ENCODE results near the gene CAVIN1.
"Not testable (repeated sequence)": the region's sequence is repeated elsewhere in the genome, so short reads cannot be mapped to it uniquely, and the experiment has no call there.

The CAVIN1 gene

DNA sequence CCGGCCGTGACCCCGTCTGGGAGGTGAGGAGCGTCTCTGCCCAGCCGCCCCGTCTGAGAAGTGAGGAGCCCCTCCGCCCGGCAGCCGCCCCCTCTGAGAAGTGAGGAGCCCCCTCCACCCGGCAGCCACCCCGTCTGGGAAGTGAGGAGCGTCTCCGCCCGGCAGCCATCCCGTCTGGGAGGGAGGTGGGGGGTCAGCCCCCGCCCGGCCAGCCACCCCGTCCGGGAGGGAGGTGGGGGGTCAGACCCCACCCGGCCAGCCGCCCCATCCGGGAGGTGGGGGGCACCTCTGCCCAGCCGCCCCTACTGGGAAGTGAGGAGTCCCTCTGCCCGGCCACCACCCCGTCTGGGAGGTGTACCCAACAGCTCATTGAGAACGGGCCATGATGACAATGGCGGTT, 26.1 kb upstream of the CAVIN1 start:
- H3K36me3 Mint-ChIP-seq; H3K27ac Mint-ChIP-seq; H3K9me3 Mint-ChIP-seq; H3K27me3 Mint-ChIP-seq; DNase-seq (ENCODE audit: low spot score in 2 of 2); ATAC-seq (ENCODE audit: low read depth); H3K4me3 Mint-ChIP-seq: not testable (repeated sequence)
- H3K4me1 Mint-ChIP-seq = peaks cover 10% of the 10 kb centered on the region

DNA sequence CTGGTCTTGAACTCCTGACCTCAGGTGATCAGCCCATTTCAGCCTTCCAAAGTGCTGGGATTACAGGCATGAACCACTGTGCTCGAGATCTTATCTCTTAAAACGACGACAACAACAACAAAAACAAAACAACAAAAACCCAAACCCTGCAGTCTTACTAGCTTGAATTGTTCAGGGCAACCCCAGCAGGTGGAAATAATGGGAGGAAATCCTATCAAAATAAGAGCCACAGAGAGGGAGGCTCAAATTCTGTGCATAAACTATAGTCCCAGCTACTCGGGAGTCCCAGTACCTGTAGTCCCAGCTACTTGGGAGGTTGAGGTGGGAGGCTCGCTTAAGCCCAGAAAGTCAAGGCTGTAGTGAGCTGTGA, 19.1 kb upstream of the CAVIN1 start:
- Mint-ChIP-seq H3K27ac (no peak overlapping the region), H3K4me1 (peaks cover 8% of the 10 kb centered on the region), H3K9me3 (no peaks in the 10 kb centered on the region), H3K27me3 (no peaks in the 10 kb centered on the region), H3K36me3 (no peaks in the 10 kb centered on the region), H3K4me3 (no peak overlapping the region)
- ATAC-seq (ENCODE audit: low read depth) (no peak), DNase-seq (ENCODE audit: low spot score in 2 of 2) (no peak)

DNA sequence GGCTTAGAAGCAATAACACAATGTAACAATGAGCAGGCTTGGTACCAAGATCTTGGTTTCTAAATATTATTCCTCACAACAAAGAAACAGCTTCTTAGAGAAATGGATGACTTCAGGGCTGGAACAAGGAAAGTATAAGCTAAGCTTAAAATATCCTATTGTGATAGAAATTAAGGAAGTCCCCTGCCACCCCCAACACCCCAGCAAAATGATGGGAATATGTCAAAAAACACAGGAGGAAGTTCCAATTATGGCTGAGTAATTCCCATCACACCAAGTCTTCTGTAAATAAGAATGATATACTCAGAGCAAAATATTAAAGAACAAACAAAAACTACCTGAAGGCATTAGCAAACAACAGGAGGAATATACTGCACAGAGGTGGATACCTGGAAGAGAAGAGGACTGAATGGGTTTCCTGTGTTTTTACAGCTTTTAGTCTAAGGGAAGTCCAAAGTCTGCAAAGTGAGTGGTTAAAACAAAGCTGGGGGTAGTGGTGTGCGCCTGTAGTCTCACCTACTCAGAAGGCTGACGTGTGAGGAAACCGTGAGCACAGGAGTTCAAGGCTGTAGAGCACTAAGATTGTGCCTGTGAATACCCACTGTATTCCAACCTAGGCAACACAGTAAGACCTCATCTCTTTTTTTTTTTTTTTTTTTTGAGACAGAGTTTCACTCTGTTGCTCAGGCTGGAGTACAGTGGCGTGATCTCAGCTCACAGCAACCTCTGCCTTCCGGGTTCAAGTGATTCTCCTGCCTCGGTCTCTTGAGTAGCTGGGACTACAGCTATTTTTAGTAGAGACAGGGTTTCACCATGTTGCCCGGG, 18.5 kb upstream of the CAVIN1 start:
- no peak for ATAC-seq (ENCODE audit: low read depth)

DNA sequence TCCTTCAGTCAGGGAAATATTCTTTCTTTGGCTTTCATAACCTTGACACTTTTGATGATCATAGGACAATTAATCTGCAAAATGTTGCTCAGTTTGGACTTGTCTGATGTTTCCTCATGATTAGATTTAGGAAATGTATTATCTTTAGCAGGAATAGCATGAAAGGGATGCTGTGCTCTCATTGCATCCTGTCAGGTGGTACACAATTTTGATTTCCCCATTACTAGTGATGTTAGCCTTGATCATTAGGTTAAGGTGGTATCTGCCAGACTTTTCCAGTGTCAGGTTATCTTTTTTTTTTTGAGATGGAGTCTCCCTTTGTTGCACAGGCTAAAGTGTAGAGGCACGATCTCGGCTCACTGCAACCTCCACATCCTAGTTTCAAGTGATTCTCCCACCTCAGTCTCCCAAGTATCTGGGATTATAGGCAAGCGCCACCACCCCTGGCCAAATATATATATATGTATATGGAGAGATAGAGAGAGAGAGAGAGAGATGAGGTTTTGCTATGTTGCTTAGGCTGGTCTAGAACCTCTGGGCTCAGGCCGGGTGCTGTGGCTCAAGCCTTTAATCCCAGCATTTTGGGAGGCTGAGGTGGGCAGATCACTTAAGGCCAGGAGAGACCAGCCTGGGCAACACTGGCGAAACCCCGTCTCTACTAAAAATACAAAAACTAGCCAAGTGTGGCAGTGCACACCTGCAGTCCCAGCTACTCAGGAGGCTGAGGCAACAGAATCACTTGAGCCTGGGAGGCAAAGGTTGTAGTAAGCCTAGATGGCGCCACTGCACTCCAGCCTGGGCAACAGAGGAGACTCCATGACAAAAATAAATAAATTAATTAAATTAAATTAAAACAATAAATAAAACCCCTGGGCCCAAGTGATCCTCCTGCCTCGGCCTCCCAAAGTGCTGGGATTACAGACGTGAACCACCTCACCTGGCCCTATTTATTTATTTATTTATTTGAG, 15.8 kb upstream of the CAVIN1 start:
- no peaks in the 10 kb centered on the region for H3K9me3 Mint-ChIP-seq
- no peaks in the 10 kb centered on the region for H3K36me3 Mint-ChIP-seq
- ATAC-seq (ENCODE audit: low read depth) (peak; percentile 64), DNase-seq (ENCODE audit: low spot score in 2 of 2) (peak; percentile 35 to 38)
- H3K4me3 Mint-ChIP-seq = no peak overlapping the region
- peaks cover 8% of the 10 kb centered on the region for H3K4me1 Mint-ChIP-seq
- H3K27me3 Mint-ChIP-seq = peaks cover 1% of the 10 kb centered on the region
- H3K27ac Mint-ChIP-seq = no peak overlapping the region

More for the DNA sequence above, 18.5 kb upstream of the CAVIN1 start:
- Mint-ChIP-seq H3K4me1 (peaks cover 8% of the 10 kb centered on the region), H3K27ac (no peak overlapping the region), H3K4me3 (no peak overlapping the region), H3K27me3 (no peaks in the 10 kb centered on the region), H3K36me3 (no peaks in the 10 kb centered on the region), H3K9me3 (no peaks in the 10 kb centered on the region)
- no peak for DNase-seq (ENCODE audit: low spot score in 2 of 2)

DNA sequence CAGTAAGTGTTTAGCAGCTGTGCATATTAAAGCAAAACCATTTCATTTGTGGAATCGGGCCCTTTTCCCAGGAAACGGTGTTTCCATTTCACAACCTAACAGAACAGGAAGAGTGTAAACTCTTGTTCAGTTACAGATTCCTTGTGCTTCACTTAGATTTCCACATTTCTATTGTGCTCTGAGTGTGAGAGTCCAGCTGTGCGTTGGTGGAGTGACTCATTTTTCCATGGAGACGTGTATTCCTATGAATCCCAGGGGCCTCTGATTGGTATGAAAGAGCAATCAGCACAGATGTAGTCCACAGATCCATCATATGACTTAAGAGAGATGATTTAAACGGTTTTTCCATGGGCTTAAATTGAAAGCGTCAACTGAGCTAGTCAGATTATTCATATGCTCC, 13.3 kb upstream of the CAVIN1 start:
- Mint-ChIP-seq H3K4me1 (peaks cover 3% of the 10 kb centered on the region), H3K9me3 (no peaks in the 10 kb centered on the region), H3K36me3 (no peaks in the 10 kb centered on the region), H3K27ac (no peak overlapping the region), H3K4me3 (no peak overlapping the region), H3K27me3 (peaks cover 2% of the 10 kb centered on the region)
- DNase-seq (ENCODE audit: low spot score in 2 of 2) (no peak), ATAC-seq (ENCODE audit: low read depth) (no peak)

DNA sequence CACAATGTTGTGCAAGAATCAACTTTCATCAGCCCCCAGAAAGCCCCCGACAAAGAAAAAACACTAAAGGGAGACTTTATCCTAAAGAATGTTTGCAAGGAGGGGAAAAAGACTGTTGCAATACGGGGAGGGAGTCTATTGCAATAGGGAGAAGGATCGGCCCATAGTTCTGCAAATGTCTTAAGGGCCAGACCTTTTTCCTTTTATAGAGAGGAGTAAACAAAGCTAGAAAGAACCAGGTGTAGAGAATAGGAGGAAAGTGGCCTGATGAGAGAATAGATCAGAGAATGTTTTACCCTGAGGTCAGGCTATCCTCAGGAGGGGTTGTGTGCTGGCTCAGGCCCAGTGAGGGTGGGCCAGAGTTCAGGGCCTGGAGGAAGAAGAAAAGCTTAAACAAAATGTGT, 8.7 kb upstream of the CAVIN1 start:
- Mint-ChIP-seq H3K27me3 (peaks cover 5% of the 10 kb centered on the region), H3K9me3 (no peaks in the 10 kb centered on the region), H3K36me3 (no peaks in the 10 kb centered on the region), H3K4me3 (no peak overlapping the region), H3K27ac (no peak overlapping the region), H3K4me1 (peaks cover 4% of the 10 kb centered on the region)
- DNase-seq (ENCODE audit: low spot score in 2 of 2) (no peak), ATAC-seq (ENCODE audit: low read depth) (no peak)

DNA sequence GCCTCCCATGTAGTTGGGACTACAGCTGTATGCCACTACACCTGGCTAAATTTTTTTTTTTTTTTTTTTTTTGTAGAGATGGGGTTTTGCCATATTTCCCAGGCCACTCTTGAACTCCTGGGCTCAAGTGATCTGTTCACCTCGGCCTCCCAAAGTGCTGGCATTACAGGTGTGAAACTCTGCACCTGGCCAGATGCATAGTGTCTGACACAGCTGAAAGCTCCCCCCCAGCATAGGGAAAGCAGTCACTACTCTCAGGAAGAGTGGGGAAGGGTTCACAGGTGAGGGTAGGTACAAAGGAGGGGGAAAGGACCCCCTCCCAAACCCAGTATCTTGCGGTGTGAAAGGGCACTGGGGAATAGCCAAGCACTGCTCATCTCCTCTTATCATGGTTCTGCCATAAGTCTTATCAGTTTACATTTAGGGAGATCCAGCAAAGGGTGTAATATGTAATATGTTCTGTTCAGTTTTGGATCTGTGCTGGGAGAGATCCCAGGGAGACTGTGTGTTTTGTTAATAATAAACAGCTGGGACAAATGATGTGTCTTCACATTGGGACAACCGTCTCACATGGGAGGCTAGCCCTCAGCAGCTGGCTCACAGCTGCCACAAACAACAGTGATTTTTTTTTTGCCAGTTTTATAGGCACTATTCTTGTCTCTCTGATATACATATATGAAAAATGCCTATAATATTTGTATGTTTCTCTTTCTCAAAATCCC, 6.8 kb upstream of the CAVIN1 start:
- no peak overlapping the region for H3K4me3 Mint-ChIP-seq
- no peaks in the 10 kb centered on the region for H3K36me3 Mint-ChIP-seq
- no peak for ATAC-seq (ENCODE audit: low read depth)
- DNase-seq (ENCODE audit: low spot score in 2 of 2) = no peak
- H3K27me3 Mint-ChIP-seq = peaks cover 5% of the 10 kb centered on the region
- H3K27ac Mint-ChIP-seq = no peak overlapping the region
- no peaks in the 10 kb centered on the region for H3K9me3 Mint-ChIP-seq
- H3K4me1 Mint-ChIP-seq = peaks cover 4% of the 10 kb centered on the region

DNA sequence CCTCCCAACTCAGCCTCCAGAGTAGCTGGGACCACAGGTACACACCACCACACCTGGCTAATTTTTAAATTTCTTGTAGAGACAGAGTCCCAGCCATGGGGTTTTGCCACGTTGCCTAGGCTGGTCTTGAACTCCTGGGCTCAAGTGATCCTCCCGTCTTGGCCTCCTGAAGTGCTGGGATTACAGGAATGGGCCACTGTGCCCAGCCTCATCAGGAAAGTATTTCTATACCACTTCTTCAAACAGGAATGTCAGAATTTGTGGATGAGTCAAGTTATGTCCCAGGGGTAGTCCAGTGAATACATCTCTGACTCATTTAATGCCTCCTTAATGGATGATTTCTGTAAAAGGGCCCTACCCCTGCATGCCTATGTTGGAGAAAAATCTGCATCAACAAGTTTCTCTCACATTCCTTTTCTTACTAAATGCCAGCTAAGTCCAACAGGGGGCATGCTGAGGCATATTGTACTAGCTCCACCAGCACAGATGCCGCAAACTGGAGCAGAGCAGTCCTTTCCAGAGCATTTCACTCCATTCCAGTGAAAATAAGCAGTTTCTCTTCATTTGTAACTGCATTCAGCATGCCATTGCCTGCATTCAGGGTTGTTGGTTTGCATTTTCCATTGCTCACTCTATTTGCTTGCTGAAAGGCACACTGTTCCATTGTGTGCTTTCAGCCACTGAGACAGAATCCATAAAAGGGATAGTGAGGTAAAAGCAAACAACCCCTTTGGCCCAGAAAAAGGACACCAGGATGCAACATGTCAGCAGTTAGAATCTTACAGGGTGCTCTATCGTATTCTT, 5.3 kb upstream of the CAVIN1 start:
- ATAC-seq (ENCODE audit: low read depth) (peak; percentile 85), DNase-seq (ENCODE audit: low spot score in 2 of 2) (peak in 1 of 2 donors; percentile 56)
- no peaks in the 10 kb centered on the region for H3K9me3 Mint-ChIP-seq
- H3K27me3 Mint-ChIP-seq = peaks cover 4% of the 10 kb centered on the region
- H3K27ac Mint-ChIP-seq = no peak overlapping the region
- no peak overlapping the region for H3K4me3 Mint-ChIP-seq
- H3K4me1 Mint-ChIP-seq = peaks cover 4% of the 10 kb centered on the region
- no peaks in the 10 kb centered on the region for H3K36me3 Mint-ChIP-seq

DNA sequence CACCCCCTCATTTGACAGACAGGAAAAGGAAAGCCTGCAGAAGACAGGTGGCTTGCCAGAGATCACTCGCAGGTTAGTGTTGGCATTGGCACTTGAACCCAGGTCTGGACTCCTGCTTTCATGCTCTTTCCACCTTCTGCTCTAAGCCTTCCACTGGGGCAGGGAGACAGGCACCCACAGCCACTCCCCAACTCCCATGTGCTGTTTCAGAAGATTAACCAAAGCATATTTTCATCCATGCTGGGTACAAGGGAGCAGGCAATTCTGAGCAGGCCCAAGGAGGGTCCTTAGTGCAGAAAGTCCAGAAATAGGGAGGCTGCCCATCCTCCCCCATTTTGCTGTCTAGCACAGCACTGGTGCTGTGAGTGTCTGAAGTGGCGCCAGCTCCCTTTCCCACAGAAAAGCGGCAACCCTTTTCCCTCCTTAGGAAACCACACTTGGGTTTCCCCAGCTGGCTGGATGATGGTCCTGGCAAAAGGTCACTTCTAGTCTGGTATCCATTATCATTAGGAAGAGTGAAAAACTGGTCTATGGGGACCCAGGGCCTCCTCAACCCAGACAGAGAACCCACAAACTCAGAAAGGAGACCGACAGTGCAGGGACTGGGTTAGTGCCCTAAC, 2.0 kb upstream of the CAVIN1 start:
- Mint-ChIP-seq H3K4me1 (peaks cover 8% of the 10 kb centered on the region), H3K36me3 (no peaks in the 10 kb centered on the region), H3K4me3 (no peak overlapping the region), H3K27me3 (peaks cover 11% of the 10 kb centered on the region), H3K9me3 (no peaks in the 10 kb centered on the region), H3K27ac (no peak overlapping the region)
- no peak for ATAC-seq (ENCODE audit: low read depth)
- DNase-seq (ENCODE audit: low spot score in 2 of 2) = no peak

DNA sequence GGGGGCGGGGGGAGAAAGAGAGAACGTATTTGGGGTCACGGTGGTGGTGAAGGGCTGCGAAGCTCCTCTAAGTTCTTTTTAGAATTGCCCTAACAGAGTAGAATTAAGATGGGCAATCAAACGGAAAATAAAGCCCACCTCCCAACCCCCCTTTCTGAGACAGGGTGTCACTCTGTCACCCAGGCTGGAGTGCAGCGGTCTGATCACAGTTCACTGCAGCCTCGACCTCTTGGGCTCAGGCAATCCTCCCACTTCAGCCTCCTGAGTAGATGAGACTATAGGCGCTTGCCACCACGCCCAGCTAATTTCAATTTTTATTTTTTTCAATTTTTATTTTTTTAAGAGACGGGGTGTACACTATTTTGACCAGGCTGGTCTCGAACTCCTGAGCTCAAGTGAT, 710 bp upstream of the CAVIN1 start:
- peaks cover 13% of the 10 kb centered on the region for H3K27me3 Mint-ChIP-seq
- no peaks in the 10 kb centered on the region for H3K9me3 Mint-ChIP-seq
- H3K27ac Mint-ChIP-seq = no peak overlapping the region
- peaks cover 8% of the 10 kb centered on the region for H3K4me1 Mint-ChIP-seq
- no peak for DNase-seq (ENCODE audit: low spot score in 2 of 2)
- H3K36me3 Mint-ChIP-seq = no peaks in the 10 kb centered on the region
- no peak overlapping the region for H3K4me3 Mint-ChIP-seq
- no peak for ATAC-seq (ENCODE audit: low read depth)

DNA sequence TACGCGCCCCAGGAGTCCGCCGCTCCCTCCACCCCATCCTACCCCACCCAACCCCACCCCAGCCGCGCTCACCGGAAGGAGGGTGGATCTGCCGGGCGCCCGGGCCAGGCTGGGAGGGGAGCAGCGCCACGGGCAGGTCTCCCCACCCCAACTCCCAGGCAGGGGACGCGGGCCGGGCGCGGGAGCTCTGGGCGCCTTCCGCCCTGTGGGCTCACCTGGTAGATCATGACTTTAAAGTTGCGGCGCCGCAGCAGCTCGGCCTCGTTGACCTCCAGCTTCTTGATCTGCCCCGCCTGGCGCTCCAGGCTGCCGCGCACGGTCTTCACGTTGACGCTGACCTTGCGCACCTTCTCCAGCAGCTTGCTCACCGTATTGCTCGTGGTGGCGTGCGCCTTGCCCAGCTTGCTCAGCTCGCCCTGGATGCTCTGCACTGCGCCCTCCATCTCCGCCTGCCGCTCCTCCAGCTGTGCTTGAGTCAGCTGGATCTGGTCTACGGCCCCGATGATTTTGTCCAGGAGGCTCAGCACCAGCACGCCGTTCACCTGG, 571 bp downstream of the CAVIN1 start:
- Mint-ChIP-seq H3K27ac (no peak overlapping the region), H3K27me3 (peaks cover 9% of the 10 kb centered on the region), H3K4me1 (peaks cover 3% of the 10 kb centered on the region), H3K36me3 (no peaks in the 10 kb centered on the region), H3K9me3 (no peaks in the 10 kb centered on the region), H3K4me3 (peak overlapping the region; percentile 90)
- ATAC-seq (ENCODE audit: low read depth) (peak; percentile 67), DNase-seq (ENCODE audit: low spot score in 2 of 2) (peak; percentile 17 to 38)

DNA sequence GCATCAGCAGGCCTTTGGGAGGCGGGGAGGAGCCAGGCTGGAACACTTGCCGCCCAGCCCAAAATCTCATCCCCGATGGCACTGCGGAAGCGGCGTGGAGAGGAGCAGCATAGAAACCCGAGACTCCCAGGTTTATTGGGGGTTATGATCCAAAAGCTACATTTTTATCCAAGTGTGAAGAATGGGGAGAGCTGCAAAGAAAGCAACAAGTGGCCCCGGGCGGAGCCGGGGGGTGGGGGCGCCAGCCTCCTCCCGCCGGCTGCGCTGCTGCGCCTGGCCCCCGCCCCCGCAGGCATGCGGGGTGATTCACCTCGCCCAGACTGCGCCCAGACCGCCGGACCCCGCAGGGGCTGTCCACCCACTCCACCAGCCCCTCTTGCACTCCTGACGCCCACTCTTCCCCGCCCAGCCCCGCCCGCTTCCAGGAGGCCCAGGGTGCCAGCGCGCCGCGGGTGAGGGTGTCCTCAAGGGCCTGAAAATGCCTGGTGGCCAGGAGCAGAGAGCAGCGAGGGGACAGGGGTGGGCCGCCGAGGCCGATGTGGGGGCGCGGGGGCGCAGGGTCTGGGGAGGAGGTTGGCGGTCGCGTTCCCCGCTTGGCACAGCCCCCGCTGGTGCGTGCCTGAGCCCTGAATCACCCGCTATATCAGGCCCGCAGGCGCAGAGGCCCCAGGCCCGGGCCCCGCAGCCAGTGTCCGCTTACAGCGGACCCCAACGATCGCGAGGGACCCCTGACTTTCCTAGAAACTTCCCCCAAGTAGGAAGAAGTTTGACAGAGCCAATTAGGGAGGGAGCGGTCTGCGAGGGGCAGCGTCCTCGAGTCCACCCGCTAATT, 1.3 kb downstream of the CAVIN1 start:
- Mint-ChIP-seq H3K27ac (no peak overlapping the region), H3K27me3 (peaks cover 9% of the 10 kb centered on the region), H3K4me1 (peaks cover 3% of the 10 kb centered on the region), H3K4me3 (peak overlapping the region; percentile 73), H3K9me3 (no peaks in the 10 kb centered on the region), H3K36me3 (no peaks in the 10 kb centered on the region)
- ATAC-seq (ENCODE audit: low read depth) (peak; percentile 17), DNase-seq (ENCODE audit: low spot score in 2 of 2) (peak in 1 of 2 donors; percentile 37)
